Naive thymus-derived CD4-positive, alpha-beta T cell (primary cell): ENCODE data around the gene SNX22. TPM values are rescaled to one million over a fixed set of nuclear protein-coding genes. Genes with fewer than 3 reads are reported as not detected.

ENCODE experiments used
- ATAC-seq: fragments of 150-1000 bp; cut with Tn5 transposase; 2 replicates; pipeline ENCODE4 v1.10.0; 2021; ENCODE audit warnings: mild to moderate bottlenecking, moderate library complexity
- CTCF ChIA-PET: fragments of 350-600 bp; sonication (Branson Sonifier 250); formaldehyde crosslinking; loops from one replicate; lab custom pipeline; 2021; ENCODE audit warnings: antibody characterized with exemption; lab: Charles Lee
- POLR2A ChIA-PET: fragments of 350-600 bp; sonication (Branson Sonifier 250); formaldehyde crosslinking; loops from one replicate; lab custom pipeline; 2021; ENCODE audit warnings: antibody characterized with exemption, inconsistent platforms; lab: Charles Lee
- DNase-seq, 9 donors: peaks; one replicate each; pipeline versions ENCODE4 v3.0.0 to v3.0.0-alpha.2; 2020 to 2022; ENCODE audit warnings: mixed read lengths in 1 of 9
- H3K27ac ChIP-seq: one replicate; pipeline ENCODE4 v1.7.0; 2013; ENCODE audit warnings: mild to moderate bottlenecking, low read depth, low read length, moderate library complexity
- H3K27me3 ChIP-seq, 2 donors: one replicate each; pipeline ENCODE4 v1.7.0; 2013; ENCODE audit warnings: low read length in 2 of 2, mild to moderate bottlenecking in 2 of 2, moderate library complexity in 2 of 2; ENCODE audit not compliant: control insufficient read depth in 2 of 2, insufficient read depth in 2 of 2
- H3K36me3 ChIP-seq, 3 experiments: 1 replicate in 2 of 3; 2 replicates in 1 of 3; pipeline ENCODE4 v1.7.0; 2013; ENCODE audit warnings: low read length in 3 of 3, mild to moderate bottlenecking in 3 of 3, moderate library complexity in 1 of 3; ENCODE audit not compliant: insufficient read depth in 3 of 3, control insufficient read depth in 2 of 3
- H3K4me1 ChIP-seq, 2 donors: one replicate each; pipeline ENCODE4 v1.7.0; 2013; ENCODE audit warnings: low read length in 2 of 2, mild to moderate bottlenecking in 2 of 2, moderate library complexity in 1 of 2; ENCODE audit not compliant: control insufficient read depth in 2 of 2, insufficient read depth in 2 of 2
- H3K4me3 ChIP-seq: 2 replicates; pipeline ENCODE4 v1.7.0; 2013; ENCODE audit warnings: mild to moderate bottlenecking, low read length
- H3K9me3 ChIP-seq, 3 experiments: 1 replicate in 2 of 3; 2 replicates in 1 of 3; pipeline ENCODE4 v1.7.0; 2013; ENCODE audit warnings: low read length in 3 of 3; ENCODE audit not compliant: control insufficient read depth in 2 of 3
- H3K27ac Mint-ChIP-seq, 9 donors: one replicate each; pipeline ENCODE4 v1.8.0; 2020 to 2022; ENCODE audit warnings: mixed read lengths in 9 of 9, mild to moderate bottlenecking in 8 of 9, moderate library complexity in 5 of 9, inconsistent platforms in 2 of 9
- H3K27me3 Mint-ChIP-seq, 5 donors: one replicate each; pipeline ENCODE4 v1.8.0; 2021 to 2022; ENCODE audit warnings: mixed read lengths in 5 of 5, mild to moderate bottlenecking in 1 of 5
- H3K36me3 Mint-ChIP-seq, 5 donors: one replicate each; pipeline ENCODE4 v1.8.0; 2020 to 2022; ENCODE audit warnings: mixed read lengths in 5 of 5, mild to moderate bottlenecking in 3 of 5, inconsistent platforms in 1 of 5
- H3K4me1 Mint-ChIP-seq, 7 donors: one replicate each; pipeline ENCODE4 v1.8.0; 2020 to 2022; ENCODE audit warnings: mixed read lengths in 7 of 7, mild to moderate bottlenecking in 3 of 7, inconsistent platforms in 1 of 7
- H3K4me3 Mint-ChIP-seq, 10 donors: one replicate each; pipeline ENCODE4 v1.8.0; 2020 to 2022; ENCODE audit warnings: mild to moderate bottlenecking in 10 of 10, mixed read lengths in 10 of 10, moderate library complexity in 6 of 10, inconsistent platforms in 2 of 10
- H3K9me3 Mint-ChIP-seq, 11 donors: one replicate each; pipeline ENCODE4 v1.8.0; 2020 to 2022; ENCODE audit warnings: mixed read lengths in 11 of 11, mild to moderate bottlenecking in 4 of 11, inconsistent platforms in 1 of 11, moderate library complexity in 1 of 11
- intact Hi-C, 2 donors: fragments of 100-400 bp; cut with micrococcal nuclease; formaldehyde crosslinking; loops; one replicate each; pipeline ENCODE4 v1.15.1; 2023
- polyA plus RNA-seq, 2 donors: library from polyadenylated mRNA; unstranded; fragments of 300-500 nt; fragmentation: Illumina TruSeq; gene quantifications; one replicate each; pipeline ENCODE4 v1.2.3, GENCODE V29; 2021
- total RNA-seq, 6 experiments: library from RNA in 5 of 6; stranded (reverse) in 5 of 6; gene quantifications; 1 replicate in 5 of 6; 2 replicates in 1 of 6; pipeline ENCODE4 v1.2.3 and lab custom pipeline; 2021 to 2026

The SNX22 gene
- total and polyA plus RNA-seq, 7 experiments from 2014 or later = 0.19 to 1.6 (median 0.93) TPM

DNA sequence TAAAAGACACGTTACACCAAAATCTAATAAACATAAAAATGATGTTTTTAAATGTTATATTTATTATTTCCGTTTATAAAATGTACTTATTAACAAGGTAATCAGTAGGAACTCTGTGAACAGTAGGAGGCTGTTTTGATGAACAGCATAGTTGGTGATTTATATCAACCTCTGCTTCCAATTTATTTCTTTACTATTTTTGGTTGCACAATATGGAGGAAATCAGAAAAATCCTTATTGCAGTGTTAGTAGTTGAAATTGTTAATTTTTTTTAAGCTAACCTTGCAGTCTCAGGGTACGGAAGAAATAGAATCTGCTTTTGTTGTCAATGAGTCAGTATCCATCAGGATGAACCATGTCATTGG, 5.0 kb upstream of the SNX22 start:
- Mint-ChIP-seq H3K36me3 (peaks cover 0 to 16% (median 4%) of the 10 kb centered on the region in 5 donors), H3K4me3 (no peak overlapping the region), H3K27ac (no peak overlapping the region), H3K4me1 (peaks cover 9 to 21% (median 18%) of the 10 kb centered on the region in 7 donors), H3K9me3 (no peaks in the 10 kb centered on the region), H3K27me3 (peaks cover 0 to 10% (median 4%) of the 10 kb centered on the region in 5 donors)
- H3K36me3 ChIP-seq = peaks cover 0 to 28% (median 0%) of the 10 kb centered on the region in 3 experiments
- H3K9me3 ChIP-seq = no peaks in the 10 kb centered on the region
- intact Hi-C loops = no loop called here
- H3K4me3 ChIP-seq = no peak overlapping the region
- no peaks in the 10 kb centered on the region for H3K27me3 ChIP-seq
- POLR2A ChIA-PET = no interaction called here
- no peak overlapping the region for H3K27ac ChIP-seq
- ATAC-seq (no peak), DNase-seq (no peak)
- CTCF ChIA-PET = interaction anchor here (1.3 kb wide), 1 partner anchor 28 kb away, joined by 4 read pairs; no protein-coding TSS in a partner anchor
- H3K4me1 ChIP-seq = peaks cover 0 to 8% of the 10 kb centered on the region in 2 donors

GRCh38 chr15:64146885-64147681, 4.4 kb upstream of the SNX22 start:
- H3K27me3 ChIP-seq = no peaks in the 10 kb centered on the region
- no peak overlapping the region for H3K27ac ChIP-seq
- ATAC-seq (no peak), DNase-seq (no peak)
- H3K4me1 ChIP-seq = peaks cover 0 to 8% of the 10 kb centered on the region in 2 donors
- no peaks in the 10 kb centered on the region for H3K9me3 ChIP-seq
- H3K27ac Mint-ChIP-seq = no peak overlapping the region
- ChIA-PET POLR2A (interaction anchor here (1.4 kb wide), 1 partner anchor 10 kb away, joined by 3 read pairs; no protein-coding TSS in a partner anchor), CTCF (interaction anchor here (1.3 kb wide), 1 partner anchor 29 kb away, joined by 4 read pairs; no protein-coding TSS in a partner anchor)
- H3K36me3 Mint-ChIP-seq = peaks cover 0 to 14% (median 4%) of the 10 kb centered on the region in 5 donors
- H3K4me3 Mint-ChIP-seq = no peak overlapping the region
- peaks cover 0 to 22% (median 0%) of the 10 kb centered on the region in 3 experiments for H3K36me3 ChIP-seq
- H3K9me3 Mint-ChIP-seq = no peaks in the 10 kb centered on the region
- no peak overlapping the region for H3K4me3 ChIP-seq
- intact Hi-C loops = no loop called here
- peaks cover 0 to 10% (median 4%) of the 10 kb centered on the region in 5 donors for H3K27me3 Mint-ChIP-seq
- peaks cover 9 to 21% (median 18%) of the 10 kb centered on the region in 7 donors for H3K4me1 Mint-ChIP-seq

GRCh38 chr15:64148168-64148567, 3.4 kb upstream of the SNX22 start:
- CTCF ChIA-PET = interaction anchor here (0.6 kb wide), 1 partner anchor 22 kb away, joined by 3 read pairs; no protein-coding TSS in a partner anchor
- ATAC-seq = no peak

DNA sequence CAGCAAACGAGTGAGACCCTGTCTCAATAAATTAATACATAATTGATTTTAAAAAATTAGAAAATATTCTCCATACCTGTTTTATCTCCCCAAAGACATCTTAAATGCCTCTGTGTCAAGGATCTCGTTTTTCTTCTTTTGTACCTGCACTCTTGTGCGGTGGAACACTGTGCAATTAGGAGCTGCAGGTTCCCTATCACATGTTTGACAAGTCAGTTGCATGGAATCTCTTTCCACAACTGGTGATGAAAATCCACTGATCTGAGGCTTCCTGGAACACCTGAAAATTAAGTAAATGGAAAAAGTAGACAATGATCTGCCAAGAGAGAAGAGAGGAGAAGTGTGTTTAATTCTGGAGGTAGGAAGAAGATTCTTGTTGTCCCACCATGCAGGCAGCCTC, 3.0 kb upstream of the SNX22 start:
- Histone ChIP-seq H3K27ac (no peak overlapping the region), H3K4me1 (peaks cover 8 to 21% of the 10 kb centered on the region in 2 donors), H3K27me3 (peaks cover 0 to 4% of the 10 kb centered on the region in 2 donors), H3K4me3 (no peak overlapping the region), H3K9me3 (no peaks in the 10 kb centered on the region), H3K36me3 (peaks cover 0 to 7% (median 0%) of the 10 kb centered on the region in 3 experiments)
- no peak overlapping the region for H3K4me3 Mint-ChIP-seq
- peaks cover 0 to 8% (median 0%) of the 10 kb centered on the region in 5 donors for H3K36me3 Mint-ChIP-seq
- H3K27ac Mint-ChIP-seq = no peak overlapping the region
- ChIA-PET CTCF (no interaction called here), POLR2A (interaction anchor here (0.5 to 1.4 kb wide), 3 partner anchors 9 to 156 kb away, joined by 3 to 4 read pairs (median 3); no protein-coding TSS in a partner anchor)
- H3K9me3 Mint-ChIP-seq = no peaks in the 10 kb centered on the region
- intact Hi-C loops = no loop called here
- ATAC-seq (no peak), DNase-seq (no peak)
- H3K27me3 Mint-ChIP-seq = peaks cover 0 to 15% (median 8%) of the 10 kb centered on the region in 5 donors
- peaks cover 13 to 34% (median 29%) of the 10 kb centered on the region in 7 donors for H3K4me1 Mint-ChIP-seq

More at GRCh38 chr15:64148168-64148567, 3.4 kb upstream of the SNX22 start:
- H3K27ac Mint-ChIP-seq = no peak overlapping the region
- Histone ChIP-seq H3K4me1 (peaks cover 6 to 19% of the 10 kb centered on the region in 2 donors), H3K27ac (no peak overlapping the region), H3K27me3 (peaks cover 0 to 4% of the 10 kb centered on the region in 2 donors), H3K4me3 (no peak overlapping the region), H3K36me3 (peaks cover 0 to 12% (median 0%) of the 10 kb centered on the region in 3 experiments), H3K9me3 (no peaks in the 10 kb centered on the region)
- POLR2A ChIA-PET = interaction anchor here (0.5 to 1.4 kb wide), 4 partner anchors 9 to 156 kb away, joined by 3 to 4 read pairs (median 3); no protein-coding TSS in a partner anchor
- intact Hi-C loops = no loop called here
- H3K4me1 Mint-ChIP-seq = peaks cover 9 to 30% (median 25%) of the 10 kb centered on the region in 7 donors
- no peak for DNase-seq
- peaks cover 0 to 10% (median 4%) of the 10 kb centered on the region in 5 donors for H3K27me3 Mint-ChIP-seq
- H3K36me3 Mint-ChIP-seq = peaks cover 0 to 8% (median 0%) of the 10 kb centered on the region in 5 donors
- no peak overlapping the region for H3K4me3 Mint-ChIP-seq
- no peaks in the 10 kb centered on the region for H3K9me3 Mint-ChIP-seq

DNA sequence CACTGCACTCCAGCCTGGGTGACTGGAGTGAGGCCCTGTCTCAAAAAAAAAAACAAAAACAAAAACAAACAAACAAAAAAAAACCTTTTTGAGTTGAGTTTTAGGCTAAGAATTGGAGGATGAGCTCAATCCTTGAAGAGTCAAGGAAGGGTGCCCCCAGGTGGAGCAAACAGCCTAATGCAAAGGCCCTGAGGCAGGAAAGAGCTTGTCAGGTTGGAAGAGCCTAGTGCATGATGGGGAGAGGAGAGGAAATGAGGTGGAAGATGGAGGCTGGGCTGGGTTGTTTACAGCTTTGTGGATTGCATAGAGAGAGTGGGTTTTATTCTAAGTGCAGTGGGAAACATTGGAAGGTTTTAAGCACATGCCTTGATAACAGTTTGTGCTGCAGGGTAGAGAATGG, 2.1 kb upstream of the SNX22 start:
- H3K9me3 ChIP-seq = no peaks in the 10 kb centered on the region
- H3K4me3 ChIP-seq = no peak overlapping the region
- H3K27ac Mint-ChIP-seq = peak overlapping the region in 5 of 9 donors; percentile 12 to 82 (median 66)
- ChIA-PET CTCF (no interaction called here), POLR2A (interaction anchor here (6.0 kb wide), 1 partner anchor 13 kb away, joined by 55 read pairs; the partner anchor contains the start of gene PPIB)
- peaks cover 17 to 37% (median 32%) of the 10 kb centered on the region in 7 donors for H3K4me1 Mint-ChIP-seq
- peak overlapping the region in 8 of 10 donors; percentile 9 to 62 (median 50) for H3K4me3 Mint-ChIP-seq
- intact Hi-C loops = no loop called here
- peaks cover 0 to 9% (median 0%) of the 10 kb centered on the region in 3 experiments for H3K36me3 ChIP-seq
- peaks cover 0 to 4% of the 10 kb centered on the region in 2 donors for H3K27me3 ChIP-seq
- peaks cover 0 to 16% (median 8%) of the 10 kb centered on the region in 5 donors for H3K27me3 Mint-ChIP-seq
- no peak overlapping the region for H3K27ac ChIP-seq
- peaks cover 8 to 21% of the 10 kb centered on the region in 2 donors for H3K4me1 ChIP-seq
- peaks cover 0 to 9% (median 0%) of the 10 kb centered on the region in 5 donors for H3K36me3 Mint-ChIP-seq
- ATAC-seq = no peak
- H3K9me3 Mint-ChIP-seq = no peaks in the 10 kb centered on the region
- DNase-seq = no peak

DNA sequence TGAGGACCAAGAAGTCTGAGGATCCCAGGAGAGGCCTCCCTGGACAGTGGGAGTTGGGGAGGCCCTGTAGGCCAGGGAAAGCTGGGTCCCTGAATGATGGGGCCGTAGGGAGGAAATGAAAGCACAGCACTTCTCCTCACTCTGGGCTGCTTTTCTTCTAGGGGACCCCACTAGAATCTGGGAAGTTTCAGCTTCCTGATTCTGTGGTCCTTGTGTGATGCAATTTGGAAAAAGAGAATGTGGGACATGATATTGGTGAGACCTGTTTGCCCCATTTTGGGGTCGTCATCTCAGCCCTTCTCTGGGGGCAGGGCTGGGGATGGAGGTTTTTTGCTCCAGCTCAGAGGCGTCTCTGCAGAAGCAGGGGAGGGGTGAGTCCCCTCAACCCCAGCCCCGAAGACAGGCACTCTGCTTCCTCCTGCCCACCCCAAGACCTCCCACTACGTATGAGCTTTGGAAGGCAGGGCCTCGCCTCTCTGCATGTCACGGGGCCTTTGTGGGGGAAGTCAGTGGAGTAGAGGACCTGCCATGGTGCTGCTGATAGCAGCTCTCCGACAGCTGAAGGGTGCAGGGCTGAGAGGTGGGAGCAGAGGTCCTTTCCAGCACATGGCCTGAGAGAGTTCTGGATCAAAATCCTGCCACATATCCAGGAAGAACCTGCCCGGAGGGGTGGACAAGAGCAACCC, 1.5 kb upstream of the SNX22 start:
- CTCF ChIA-PET = interaction anchor here (0.6 kb wide), 1 partner anchor 539 kb away, joined by 3 read pairs; no protein-coding TSS in a partner anchor

More for the DNA sequence above, 1.5 kb upstream of the SNX22 start:
- peak overlapping the region in 5 of 9 donors; percentile 12 to 82 (median 66) for H3K27ac Mint-ChIP-seq
- H3K36me3 Mint-ChIP-seq = peaks cover 0 to 10% (median 0%) of the 10 kb centered on the region in 5 donors
- H3K36me3 ChIP-seq = peaks cover 0 to 12% (median 0%) of the 10 kb centered on the region in 3 experiments
- peak overlapping the region in 7 of 10 donors; percentile 9 to 53 (median 29) for H3K4me3 Mint-ChIP-seq
- no peak overlapping the region for H3K27ac ChIP-seq
- no peaks in the 10 kb centered on the region for H3K9me3 Mint-ChIP-seq
- H3K9me3 ChIP-seq = no peaks in the 10 kb centered on the region
- ATAC-seq (no peak), DNase-seq (no peak)
- peaks cover 0 to 4% of the 10 kb centered on the region in 2 donors for H3K27me3 ChIP-seq
- H3K4me1 Mint-ChIP-seq = peaks cover 17 to 37% (median 32%) of the 10 kb centered on the region in 7 donors
- POLR2A ChIA-PET = interaction anchor here (0.6 to 6.0 kb wide), 2 partner anchors 12 to 453 kb away, joined by 3 to 55 read pairs; partner anchors contain the start of gene PPIB
- no peak overlapping the region for H3K4me3 ChIP-seq
- peaks cover 8 to 21% of the 10 kb centered on the region in 2 donors for H3K4me1 ChIP-seq
- intact Hi-C loops = loop anchor here (5.0 to 10.0 kb wide), 5 partner anchors 38 to 677 kb away; partner anchors contain the start of genes HERC1 (in 2 of the 2) and PIF1 (in 1 of the 2)
- H3K27me3 Mint-ChIP-seq = peaks cover 0 to 16% (median 8%) of the 10 kb centered on the region in 5 donors
